ENCODE results near the gene ZSCAN21.
A peak's percentile ranks its signal among the peaks of the same experiment; 100 is the strongest.

Gene ZSCAN21

DNA sequence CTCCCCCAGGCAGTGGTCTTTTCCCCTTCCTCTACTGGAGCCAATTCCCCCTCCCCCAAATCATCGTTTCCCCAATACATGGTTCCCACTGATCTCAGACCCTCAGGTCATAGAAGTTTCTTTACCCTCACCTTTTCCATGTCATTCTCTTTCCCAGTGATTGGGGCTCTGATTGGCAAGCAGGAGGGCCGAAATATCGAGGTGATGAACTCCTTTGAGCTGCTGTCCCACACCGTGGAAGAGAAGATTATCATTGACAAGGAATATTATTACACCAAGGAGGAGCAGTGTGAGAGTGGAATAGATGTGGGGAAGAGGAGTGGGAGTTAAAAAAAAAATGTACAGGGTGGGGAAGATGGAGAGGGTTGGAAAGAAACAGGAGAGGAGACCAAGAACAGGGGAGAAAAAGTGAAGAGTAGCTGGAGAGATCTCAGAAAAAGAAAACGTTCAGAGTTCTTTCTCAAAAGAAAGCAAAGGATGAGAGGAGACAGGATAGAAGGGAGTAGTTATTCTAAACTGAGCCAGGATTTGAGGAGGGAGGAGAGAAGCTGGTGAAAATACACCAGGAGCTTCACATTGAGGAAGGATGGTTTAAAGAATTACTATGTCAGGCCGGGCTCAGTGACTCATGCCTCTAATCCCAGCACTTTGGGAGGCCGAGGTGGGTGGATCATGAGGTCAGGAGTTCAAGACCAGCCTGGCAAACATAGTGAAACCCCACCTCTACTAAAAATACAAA lies 40.1 kb downstream of the ZSCAN21 start:
- no peak for TF ChIP-seq POLR2AphosphoS5 (IDR thresholded peaks at IDR 0.05; ENCODE audit: low read depth, low read length)
- no peak for TF ChIP-seq SIN3A (IDR thresholded peaks at IDR 0.05; ENCODE audit: borderline replicate concordance, insufficient read depth, low read length)
- TF ChIP-seq, protein P1, sequence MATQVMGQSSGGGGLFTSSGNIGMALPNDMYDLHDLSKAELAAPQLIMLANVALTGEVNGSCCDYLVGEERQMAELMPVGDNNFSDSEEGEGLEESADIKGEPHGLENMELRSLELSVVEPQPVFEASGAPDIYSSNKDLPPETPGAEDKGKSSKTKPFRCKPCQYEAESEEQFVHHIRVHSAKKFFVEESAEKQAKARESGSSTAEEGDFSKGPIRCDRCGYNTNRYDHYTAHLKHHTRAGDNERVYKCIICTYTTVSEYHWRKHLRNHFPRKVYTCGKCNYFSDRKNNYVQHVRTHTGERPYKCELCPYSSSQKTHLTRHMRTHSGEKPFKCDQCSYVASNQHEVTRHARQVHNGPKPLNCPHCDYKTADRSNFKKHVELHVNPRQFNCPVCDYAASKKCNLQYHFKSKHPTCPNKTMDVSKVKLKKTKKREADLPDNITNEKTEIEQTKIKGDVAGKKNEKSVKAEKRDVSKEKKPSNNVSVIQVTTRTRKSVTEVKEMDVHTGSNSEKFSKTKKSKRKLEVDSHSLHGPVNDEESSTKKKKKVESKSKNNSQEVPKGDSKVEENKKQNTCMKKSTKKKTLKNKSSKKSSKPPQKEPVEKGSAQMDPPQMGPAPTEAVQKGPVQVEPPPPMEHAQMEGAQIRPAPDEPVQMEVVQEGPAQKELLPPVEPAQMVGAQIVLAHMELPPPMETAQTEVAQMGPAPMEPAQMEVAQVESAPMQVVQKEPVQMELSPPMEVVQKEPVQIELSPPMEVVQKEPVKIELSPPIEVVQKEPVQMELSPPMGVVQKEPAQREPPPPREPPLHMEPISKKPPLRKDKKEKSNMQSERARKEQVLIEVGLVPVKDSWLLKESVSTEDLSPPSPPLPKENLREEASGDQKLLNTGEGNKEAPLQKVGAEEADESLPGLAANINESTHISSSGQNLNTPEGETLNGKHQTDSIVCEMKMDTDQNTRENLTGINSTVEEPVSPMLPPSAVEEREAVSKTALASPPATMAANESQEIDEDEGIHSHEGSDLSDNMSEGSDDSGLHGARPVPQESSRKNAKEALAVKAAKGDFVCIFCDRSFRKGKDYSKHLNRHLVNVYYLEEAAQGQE (IDR thresholded peaks at IDR 0.05; ENCODE audit: insufficient read depth in 1 of 2, low read depth in 2 of 2, low read length in 2 of 2) = no peak
- TF ChIP-seq TAF1 (IDR thresholded peaks at IDR 0.05; ENCODE audit: borderline replicate concordance, insufficient read depth, low read length) = no peak
- TF ChIP-seq FOXP2 (optimal IDR thresholded peaks at IDR 0.05; ENCODE audit: borderline replicate concordance, extremely low read depth, extremely low read length, insufficient read depth) = no peak

DNA sequence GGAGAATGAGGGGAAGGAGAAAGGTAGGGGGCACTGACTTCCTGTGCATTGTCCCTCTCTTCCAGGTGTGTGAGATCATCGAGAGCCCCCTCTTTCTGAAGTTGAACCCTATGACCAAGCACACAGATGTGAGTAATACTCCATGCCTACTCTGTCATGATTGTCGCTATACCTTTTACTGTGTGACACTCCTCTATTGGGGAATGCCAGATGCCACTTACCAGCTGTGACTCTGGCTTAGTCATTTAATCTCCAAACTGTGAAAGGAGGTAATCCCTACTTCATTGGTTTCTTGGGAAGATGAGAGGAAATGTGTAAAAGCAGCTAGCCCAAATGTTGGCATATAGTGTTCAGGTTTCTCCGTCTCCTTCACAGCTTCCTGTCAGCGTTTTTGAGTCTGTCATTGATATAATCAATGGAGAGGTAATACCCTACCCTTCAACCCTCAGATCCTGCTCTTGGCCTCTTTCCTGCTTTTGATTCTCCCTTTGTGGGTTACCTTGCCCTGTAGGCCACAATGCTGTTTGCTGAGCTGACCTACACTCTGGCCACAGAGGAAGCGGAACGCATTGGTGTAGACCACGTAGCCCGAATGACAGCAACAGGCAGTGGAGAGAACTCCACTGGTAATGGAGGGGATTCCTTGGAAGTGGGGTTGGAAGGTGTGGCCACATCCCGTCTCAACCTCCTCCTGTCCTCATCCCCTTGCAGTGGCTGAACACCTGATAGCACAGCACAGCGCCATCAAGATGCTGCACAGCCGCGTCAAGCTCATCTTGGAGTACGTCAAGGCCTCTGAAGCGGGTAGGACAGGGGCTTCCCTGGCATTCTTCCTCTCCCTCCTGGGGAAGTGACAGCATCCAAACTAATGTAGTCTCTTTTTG lies 41.2 kb downstream of the ZSCAN21 start:
- TF ChIP-seq TAF1 (IDR thresholded peaks at IDR 0.05; ENCODE audit: borderline replicate concordance, insufficient read depth, low read length) (no peak), POLR2AphosphoS5 (IDR thresholded peaks at IDR 0.05; ENCODE audit: low read depth, low read length) (0 out of 2 replicates have a peak, but pooled peaks have one; percentile 5)

- TF ChIP-seq SIN3A (IDR thresholded peaks at IDR 0.05; ENCODE audit: borderline replicate concordance, insufficient read depth, low read length) = no peak
- TF ChIP-seq POLR2AphosphoS5 (IDR thresholded peaks at IDR 0.05; ENCODE audit: low read depth, low read length) = peak; percentile 44; the same call in 1 of the 2 replicates
Observed at GRCh38 chr7:100091411-100092181, 42.0 kb downstream of the ZSCAN21 start.

- no peak for TF ChIP-seq TAF1 (IDR thresholded peaks at IDR 0.05; ENCODE audit: borderline replicate concordance, insufficient read depth, low read length)
- TF ChIP-seq SIN3A (IDR thresholded peaks at IDR 0.05; ENCODE audit: borderline replicate concordance, insufficient read depth, low read length) = no peak
- TF ChIP-seq POLR2AphosphoS5 (IDR thresholded peaks at IDR 0.05; ENCODE audit: low read depth, low read length) = no peak; the same call in 1 of the 2 replicates
- TF ChIP-seq, protein P1 (IDR thresholded peaks at IDR 0.05; ENCODE audit: insufficient read depth in 1 of 2, low read depth in 2 of 2, low read length in 2 of 2) = no peak
- no peak for TF ChIP-seq FOXP2 (optimal IDR thresholded peaks at IDR 0.05; ENCODE audit: borderline replicate concordance, extremely low read depth, extremely low read length, insufficient read depth)
Observed at GRCh38 chr7:100093054-100093453, 43.5 kb downstream of the ZSCAN21 start.

- TF ChIP-seq SIN3A (IDR thresholded peaks at IDR 0.05; ENCODE audit: borderline replicate concordance, insufficient read depth, low read length) = no peak
- TF ChIP-seq TAF1 (IDR thresholded peaks at IDR 0.05; ENCODE audit: borderline replicate concordance, insufficient read depth, low read length) = no peak
- no peak; the same call in 1 of the 2 replicates for TF ChIP-seq POLR2AphosphoS5 (IDR thresholded peaks at IDR 0.05; ENCODE audit: low read depth, low read length)
- TF ChIP-seq, protein P1 (IDR thresholded peaks at IDR 0.05; ENCODE audit: insufficient read depth in 1 of 2, low read depth in 2 of 2, low read length in 2 of 2) = no peak
- no peak for TF ChIP-seq FOXP2 (optimal IDR thresholded peaks at IDR 0.05; ENCODE audit: borderline replicate concordance, extremely low read depth, extremely low read length, insufficient read depth)
Observed at GRCh38 chr7:100093498-100093897, 43.9 kb downstream of the ZSCAN21 start.

Measured in PFSK-1 (cell line).